Activated CD4-positive, alpha-beta T cell treated with anti-CD3 and anti-CD28 coated beads, Interleukin-2, amount 50 U/mL, for 16 hours (primary cell): Measurements from ENCODE around the gene TNFRSF8.
A peak's percentile ranks its signal among the peaks of the same experiment; 100 is the strongest.

ENCODE experiments used
- DNase-seq: peaks from one replicate; pipeline ENCODE4 v3.0.0-alpha.2; 2020

TNFRSF8 gene

GRCh38 chr1:12064073-12064969 is 1.2 kb downstream of the TNFRSF8 start:
- no peak for DNase-seq

GRCh38 chr1:12065872-12066271 is 2.8 kb downstream of the TNFRSF8 start:
- DNase-seq: peak; percentile 81

GRCh38 chr1:12067900-12068821 is 5.1 kb downstream of the TNFRSF8 start:
- peak; percentile 91 for DNase-seq

- DNase-seq: peak; percentile 35
Measured at GRCh38 chr1:12069623-12070244, 6.6 kb downstream of the TNFRSF8 start.

GRCh38 chr1:12071892-12072291 is 8.8 kb downstream of the TNFRSF8 start:
- DNase-seq: no peak

GRCh38 chr1:12072741-12073140 is 9.6 kb downstream of the TNFRSF8 start:
- DNase-seq: no peak

GRCh38 chr1:12073796-12074195 is 10.7 kb downstream of the TNFRSF8 start:
- DNase-seq: no peak

- no peak for DNase-seq
Measured at GRCh38 chr1:12075195-12076114, 12.4 kb downstream of the TNFRSF8 start.

GRCh38 chr1:12076425-12077005 is 13.4 kb downstream of the TNFRSF8 start:
- no peak for DNase-seq

GRCh38 chr1:12078575-12078937 is 15.5 kb downstream of the TNFRSF8 start:
- DNase-seq: no peak

- peak; percentile 46 for DNase-seq
Measured at GRCh38 chr1:12078938-12079861, 16.1 kb downstream of the TNFRSF8 start.

GRCh38 chr1:12080156-12080555 is 17.1 kb downstream of the TNFRSF8 start:
- DNase-seq: no peak

- DNase-seq: no peak
Measured at GRCh38 chr1:12080773-12081556, 17.9 kb downstream of the TNFRSF8 start.

- no peak for DNase-seq
Measured at GRCh38 chr1:12081648-12082396, 18.7 kb downstream of the TNFRSF8 start.

- DNase-seq: no peak
Measured at GRCh38 chr1:12082988-12083387, 19.9 kb downstream of the TNFRSF8 start.

GRCh38 chr1:12083766-12084165 is 20.7 kb downstream of the TNFRSF8 start:
- DNase-seq: no peak

- no peak for DNase-seq
Measured at GRCh38 chr1:12085643-12086260, 22.6 kb downstream of the TNFRSF8 start.

- peak; percentile 67 for DNase-seq
Measured at GRCh38 chr1:12087797-12088314, 24.8 kb downstream of the TNFRSF8 start.
